H1 (cell line): Measurements from ENCODE around the gene TCAIM. TPM values are rescaled to one million over a fixed set of nuclear protein-coding genes. Genes with fewer than 3 reads are reported as not detected.

Source experiments
- BCL11A ChIP-seq, 2 experiments: IDR thresholded peaks; one replicate each; pipeline ENCODE4 v1.6.1; 2011; ENCODE audit warnings: low read depth in 2 of 2, low read length in 2 of 2, mild to moderate bottlenecking in 2 of 2
- EGR1 ChIP-seq: IDR thresholded peaks from 2 replicates; pipeline ENCODE4 v1.6.1; 2011; ENCODE audit warnings: low read depth, low read length, borderline replicate concordance
- EZH2 ChIP-seq: fragments of 200-600 bp; sonication (generic); IDR thresholded peaks from 2 replicates; pipeline ENCODE4 v1.7.1; 2012; ENCODE audit warnings: low read depth, mild to moderate bottlenecking, moderate library complexity, low read length, inconsistent platforms; ENCODE audit not compliant: severe bottlenecking
- NRF1 ChIP-seq: IDR thresholded peaks from 2 replicates; pipeline ENCODE4 v1.6.1; 2011; ENCODE audit warnings: mild to moderate bottlenecking, low read depth, low read length, improper control_type of control experiment
- SAP30 ChIP-seq: fragments of 300-600 bp; sonication (generic); IDR thresholded peaks from 2 replicates; pipeline ENCODE4 v1.7.1; 2012; ENCODE audit warnings: low read length, moderate library complexity, mild to moderate bottlenecking, inconsistent platforms; ENCODE audit not compliant: insufficient read depth, insufficient replicate concordance
- SIX5 ChIP-seq: IDR thresholded peaks from 2 replicates; pipeline ENCODE4 v1.6.1; 2011; ENCODE audit warnings: mild to moderate bottlenecking, low read depth, low read length
- SP1 ChIP-seq: IDR thresholded peaks from 2 replicates; pipeline ENCODE4 v1.6.1; 2011; ENCODE audit warnings: low read depth, low read length
- SP2 ChIP-seq: IDR thresholded peaks from 2 replicates; pipeline ENCODE4 v1.6.1; 2012; ENCODE audit warnings: mild to moderate bottlenecking, low read length, inconsistent platforms
- SUZ12 ChIP-seq: fragments of 200-600 bp; sonication (generic); IDR thresholded peaks from 2 replicates; pipeline ENCODE4 v1.6.1; 2012; ENCODE audit warnings: mild to moderate bottlenecking, inconsistent platforms, low read length, moderate library complexity, mixed read lengths
- YY1 ChIP-seq: IDR thresholded peaks from 2 replicates; pipeline ENCODE4 v1.6.1; 2011; ENCODE audit warnings: low read depth, mild to moderate bottlenecking, low read length
- ZNF274 ChIP-seq: IDR thresholded peaks from 2 replicates; pipeline ENCODE4 v1.7.0; 2012; ENCODE audit warnings: low read length, borderline replicate concordance; ENCODE audit errors: extremely low read depth
- polyA plus RNA-seq, 7 experiments: library from polyadenylated mRNA; depleted of rRNA in 3 of 7; stranded (reverse) in 5 of 7; unstranded in 2 of 7; fragments of >200 nt in 5 of 7; fragments of 200-250 nt in 2 of 7; gene quantifications; 1 replicate in 5 of 7; 2 replicates in 1 of 7; 4 replicates in 1 of 7; pipeline versions ENCODE4 v1.2.1 to v1.2.3, GENCODE V29; 2011 to 2013; ENCODE audit warnings: missing spikeins in 2 of 7, mixed read lengths in 2 of 7
- total RNA-seq: library from RNA; stranded (reverse); fragmentation: NEBNext Ultra II Directional; extraction: Animal tissue kit (Norgen Biotek cat#: 25700); gene quantifications from 2 replicates; pipeline ENCODE4 v1.2.1, GENCODE V29; 2021
- TF ChIP-seq, protein P1 (sequence below): fragments of 300-600 bp; sonication (generic); IDR thresholded peaks from 2 replicates; pipeline ENCODE4 v1.7.1; 2012; ENCODE audit warnings: low read length, moderate library complexity, mild to moderate bottlenecking, inconsistent platforms; ENCODE audit not compliant: insufficient replicate concordance

The TCAIM gene
- total and polyA plus RNA-seq, 2 of the 8 experiments (the other 6 are each of a cell fraction or from before 2014, with no cell fraction given) = 6.9 to 22.1 TPM

- TF ChIP-seq, protein P1, sequence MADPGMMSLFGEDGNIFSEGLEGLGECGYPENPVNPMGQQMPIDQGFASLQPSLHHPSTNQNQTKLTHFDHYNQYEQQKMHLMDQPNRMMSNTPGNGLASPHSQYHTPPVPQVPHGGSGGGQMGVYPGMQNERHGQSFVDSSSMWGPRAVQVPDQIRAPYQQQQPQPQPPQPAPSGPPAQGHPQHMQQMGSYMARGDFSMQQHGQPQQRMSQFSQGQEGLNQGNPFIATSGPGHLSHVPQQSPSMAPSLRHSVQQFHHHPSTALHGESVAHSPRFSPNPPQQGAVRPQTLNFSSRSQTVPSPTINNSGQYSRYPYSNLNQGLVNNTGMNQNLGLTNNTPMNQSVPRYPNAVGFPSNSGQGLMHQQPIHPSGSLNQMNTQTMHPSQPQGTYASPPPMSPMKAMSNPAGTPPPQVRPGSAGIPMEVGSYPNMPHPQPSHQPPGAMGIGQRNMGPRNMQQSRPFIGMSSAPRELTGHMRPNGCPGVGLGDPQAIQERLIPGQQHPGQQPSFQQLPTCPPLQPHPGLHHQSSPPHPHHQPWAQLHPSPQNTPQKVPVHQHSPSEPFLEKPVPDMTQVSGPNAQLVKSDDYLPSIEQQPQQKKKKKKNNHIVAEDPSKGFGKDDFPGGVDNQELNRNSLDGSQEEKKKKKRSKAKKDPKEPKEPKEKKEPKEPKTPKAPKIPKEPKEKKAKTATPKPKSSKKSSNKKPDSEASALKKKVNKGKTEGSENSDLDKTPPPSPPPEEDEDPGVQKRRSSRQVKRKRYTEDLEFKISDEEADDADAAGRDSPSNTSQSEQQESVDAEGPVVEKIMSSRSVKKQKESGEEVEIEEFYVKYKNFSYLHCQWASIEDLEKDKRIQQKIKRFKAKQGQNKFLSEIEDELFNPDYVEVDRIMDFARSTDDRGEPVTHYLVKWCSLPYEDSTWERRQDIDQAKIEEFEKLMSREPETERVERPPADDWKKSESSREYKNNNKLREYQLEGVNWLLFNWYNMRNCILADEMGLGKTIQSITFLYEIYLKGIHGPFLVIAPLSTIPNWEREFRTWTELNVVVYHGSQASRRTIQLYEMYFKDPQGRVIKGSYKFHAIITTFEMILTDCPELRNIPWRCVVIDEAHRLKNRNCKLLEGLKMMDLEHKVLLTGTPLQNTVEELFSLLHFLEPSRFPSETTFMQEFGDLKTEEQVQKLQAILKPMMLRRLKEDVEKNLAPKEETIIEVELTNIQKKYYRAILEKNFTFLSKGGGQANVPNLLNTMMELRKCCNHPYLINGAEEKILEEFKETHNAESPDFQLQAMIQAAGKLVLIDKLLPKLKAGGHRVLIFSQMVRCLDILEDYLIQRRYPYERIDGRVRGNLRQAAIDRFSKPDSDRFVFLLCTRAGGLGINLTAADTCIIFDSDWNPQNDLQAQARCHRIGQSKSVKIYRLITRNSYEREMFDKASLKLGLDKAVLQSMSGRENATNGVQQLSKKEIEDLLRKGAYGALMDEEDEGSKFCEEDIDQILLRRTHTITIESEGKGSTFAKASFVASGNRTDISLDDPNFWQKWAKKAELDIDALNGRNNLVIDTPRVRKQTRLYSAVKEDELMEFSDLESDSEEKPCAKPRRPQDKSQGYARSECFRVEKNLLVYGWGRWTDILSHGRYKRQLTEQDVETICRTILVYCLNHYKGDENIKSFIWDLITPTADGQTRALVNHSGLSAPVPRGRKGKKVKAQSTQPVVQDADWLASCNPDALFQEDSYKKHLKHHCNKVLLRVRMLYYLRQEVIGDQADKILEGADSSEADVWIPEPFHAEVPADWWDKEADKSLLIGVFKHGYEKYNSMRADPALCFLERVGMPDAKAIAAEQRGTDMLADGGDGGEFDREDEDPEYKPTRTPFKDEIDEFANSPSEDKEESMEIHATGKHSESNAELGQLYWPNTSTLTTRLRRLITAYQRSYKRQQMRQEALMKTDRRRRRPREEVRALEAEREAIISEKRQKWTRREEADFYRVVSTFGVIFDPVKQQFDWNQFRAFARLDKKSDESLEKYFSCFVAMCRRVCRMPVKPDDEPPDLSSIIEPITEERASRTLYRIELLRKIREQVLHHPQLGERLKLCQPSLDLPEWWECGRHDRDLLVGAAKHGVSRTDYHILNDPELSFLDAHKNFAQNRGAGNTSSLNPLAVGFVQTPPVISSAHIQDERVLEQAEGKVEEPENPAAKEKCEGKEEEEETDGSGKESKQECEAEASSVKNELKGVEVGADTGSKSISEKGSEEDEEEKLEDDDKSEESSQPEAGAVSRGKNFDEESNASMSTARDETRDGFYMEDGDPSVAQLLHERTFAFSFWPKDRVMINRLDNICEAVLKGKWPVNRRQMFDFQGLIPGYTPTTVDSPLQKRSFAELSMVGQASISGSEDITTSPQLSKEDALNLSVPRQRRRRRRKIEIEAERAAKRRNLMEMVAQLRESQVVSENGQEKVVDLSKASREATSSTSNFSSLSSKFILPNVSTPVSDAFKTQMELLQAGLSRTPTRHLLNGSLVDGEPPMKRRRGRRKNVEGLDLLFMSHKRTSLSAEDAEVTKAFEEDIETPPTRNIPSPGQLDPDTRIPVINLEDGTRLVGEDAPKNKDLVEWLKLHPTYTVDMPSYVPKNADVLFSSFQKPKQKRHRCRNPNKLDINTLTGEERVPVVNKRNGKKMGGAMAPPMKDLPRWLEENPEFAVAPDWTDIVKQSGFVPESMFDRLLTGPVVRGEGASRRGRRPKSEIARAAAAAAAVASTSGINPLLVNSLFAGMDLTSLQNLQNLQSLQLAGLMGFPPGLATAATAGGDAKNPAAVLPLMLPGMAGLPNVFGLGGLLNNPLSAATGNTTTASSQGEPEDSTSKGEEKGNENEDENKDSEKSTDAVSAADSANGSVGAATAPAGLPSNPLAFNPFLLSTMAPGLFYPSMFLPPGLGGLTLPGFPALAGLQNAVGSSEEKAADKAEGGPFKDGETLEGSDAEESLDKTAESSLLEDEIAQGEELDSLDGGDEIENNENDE = no peak
- TF ChIP-seq EZH2 = no peak
- TF ChIP-seq SIX5 = no peak
- TF ChIP-seq YY1 = no peak
- TF ChIP-seq ZNF274 = no peak
- no peak for TF ChIP-seq SAP30
- TF ChIP-seq SP2 = no peak
- no peak for TF ChIP-seq SUZ12
- TF ChIP-seq SP1 = no peak
- no peak for TF ChIP-seq NRF1
- TF ChIP-seq EGR1 = no peak
- no peak for TF ChIP-seq BCL11A (IDR thresholded peaks at IDR 0.05; ENCODE audit: low read depth in 2 of 2, low read length in 2 of 2)
Measured at GRCh38 chr3:44392489-44392888, 53.9 kb downstream of the TCAIM start (continued).
